ENCODE results near the gene STARD13. TPM values are rescaled to one million over a fixed set of nuclear protein-coding genes. Genes with fewer than 3 reads are reported as not detected.

The STARD13 gene
- total RNA-seq, 1 donor from 2014 or later = 61.0 TPM

DNA sequence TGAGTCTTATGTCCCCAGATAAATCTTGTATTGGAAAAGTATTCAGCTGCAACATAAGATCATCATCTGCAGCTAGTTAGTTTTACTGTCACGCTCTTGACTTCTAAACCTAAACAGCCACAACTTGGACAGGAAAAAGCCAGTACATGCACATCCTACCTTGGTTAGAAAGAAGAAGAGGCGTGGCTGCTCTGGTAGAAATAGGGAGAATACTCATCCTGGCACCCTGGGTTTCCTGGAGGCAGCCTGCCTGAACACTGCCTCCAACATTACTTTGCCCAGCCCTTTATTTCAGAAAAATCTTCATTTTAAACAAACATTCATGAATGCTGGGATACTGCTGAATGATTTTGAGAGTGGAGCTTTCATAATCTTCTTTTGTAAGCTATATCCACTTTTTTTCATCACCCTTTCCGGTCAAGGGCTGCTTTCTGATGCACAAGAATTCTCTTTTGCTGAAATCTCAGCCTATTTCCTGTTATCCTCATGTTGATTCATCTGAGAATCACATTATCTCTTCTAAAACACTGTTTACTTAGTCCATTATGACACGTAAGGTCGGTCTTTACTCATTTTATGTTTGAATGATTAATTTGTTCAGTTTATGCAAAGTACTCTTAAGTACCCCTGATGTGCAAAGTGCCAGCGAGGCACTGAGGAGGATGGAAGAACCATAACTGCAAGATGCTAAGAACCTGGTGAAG is 55.2 kb downstream of the STARD13 start:
- intact Hi-C loops (cut with DNase I) = no loop called here
- Histone ChIP-seq H3K36me3 (no peaks in the 10 kb centered on the region), H3K27me3 (ENCODE audit: low read depth) (no peaks in the 10 kb centered on the region), H3K27ac (peak overlapping the region; percentile 49), H3K4me1 (peaks cover 67% of the 10 kb centered on the region), H3K4me3 (no peak overlapping the region), H3K9me3 (peaks cover 5% of the 10 kb centered on the region)
- DNase-seq (no peak), ATAC-seq (no peak)
- TF ChIP-seq, protein P1, sequence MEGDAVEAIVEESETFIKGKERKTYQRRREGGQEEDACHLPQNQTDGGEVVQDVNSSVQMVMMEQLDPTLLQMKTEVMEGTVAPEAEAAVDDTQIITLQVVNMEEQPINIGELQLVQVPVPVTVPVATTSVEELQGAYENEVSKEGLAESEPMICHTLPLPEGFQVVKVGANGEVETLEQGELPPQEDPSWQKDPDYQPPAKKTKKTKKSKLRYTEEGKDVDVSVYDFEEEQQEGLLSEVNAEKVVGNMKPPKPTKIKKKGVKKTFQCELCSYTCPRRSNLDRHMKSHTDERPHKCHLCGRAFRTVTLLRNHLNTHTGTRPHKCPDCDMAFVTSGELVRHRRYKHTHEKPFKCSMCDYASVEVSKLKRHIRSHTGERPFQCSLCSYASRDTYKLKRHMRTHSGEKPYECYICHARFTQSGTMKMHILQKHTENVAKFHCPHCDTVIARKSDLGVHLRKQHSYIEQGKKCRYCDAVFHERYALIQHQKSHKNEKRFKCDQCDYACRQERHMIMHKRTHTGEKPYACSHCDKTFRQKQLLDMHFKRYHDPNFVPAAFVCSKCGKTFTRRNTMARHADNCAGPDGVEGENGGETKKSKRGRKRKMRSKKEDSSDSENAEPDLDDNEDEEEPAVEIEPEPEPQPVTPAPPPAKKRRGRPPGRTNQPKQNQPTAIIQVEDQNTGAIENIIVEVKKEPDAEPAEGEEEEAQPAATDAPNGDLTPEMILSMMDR (IDR thresholded peaks at IDR 0.05) = no peak

DNA sequence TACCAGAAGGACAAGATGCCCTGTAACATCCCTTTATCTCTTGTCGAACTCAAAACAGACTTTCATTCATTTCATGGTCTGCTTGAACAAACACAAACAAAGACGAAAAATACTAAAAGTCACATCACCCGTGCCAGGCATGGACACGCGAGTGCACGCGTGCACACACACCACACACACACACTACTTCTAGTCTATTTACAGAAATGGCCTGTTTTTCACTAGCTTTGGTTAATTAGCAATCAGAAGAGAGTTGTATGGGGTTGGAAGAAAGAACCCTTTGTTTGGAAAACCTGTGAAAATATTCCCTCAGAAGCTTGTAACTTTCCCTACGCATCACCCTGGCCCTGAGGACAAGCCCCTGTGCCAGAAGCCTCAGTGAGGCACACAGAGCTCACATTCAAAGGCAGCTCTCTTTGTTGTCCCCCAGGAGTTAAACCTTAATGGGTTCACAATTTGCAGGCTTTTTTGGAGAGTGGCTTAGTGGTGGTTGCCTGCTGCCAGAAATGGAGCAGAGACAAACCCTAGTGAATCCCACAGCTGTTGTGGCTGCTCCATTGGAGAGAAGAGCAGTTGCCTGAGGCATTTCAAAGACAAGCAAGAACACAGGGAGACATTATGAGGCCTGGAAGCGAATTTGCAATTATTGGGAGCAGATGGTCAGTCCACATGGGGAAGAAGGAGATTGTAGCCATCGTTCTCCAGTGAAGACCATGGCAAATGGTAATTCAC is 55.9 kb downstream of the STARD13 start:
- Histone ChIP-seq H3K4me1 (peaks cover 59% of the 10 kb centered on the region), H3K9me3 (peaks cover 5% of the 10 kb centered on the region), H3K4me3 (no peak overlapping the region), H3K36me3 (no peaks in the 10 kb centered on the region), H3K27ac (peak overlapping the region; percentile 49), H3K27me3 (ENCODE audit: low read depth) (no peaks in the 10 kb centered on the region)
- TF ChIP-seq, protein P1 (IDR thresholded peaks at IDR 0.05) = no peak
- DNase-seq = no peak
- no peak for ATAC-seq
- intact Hi-C loops (cut with DNase I) = no loop called here

DNA sequence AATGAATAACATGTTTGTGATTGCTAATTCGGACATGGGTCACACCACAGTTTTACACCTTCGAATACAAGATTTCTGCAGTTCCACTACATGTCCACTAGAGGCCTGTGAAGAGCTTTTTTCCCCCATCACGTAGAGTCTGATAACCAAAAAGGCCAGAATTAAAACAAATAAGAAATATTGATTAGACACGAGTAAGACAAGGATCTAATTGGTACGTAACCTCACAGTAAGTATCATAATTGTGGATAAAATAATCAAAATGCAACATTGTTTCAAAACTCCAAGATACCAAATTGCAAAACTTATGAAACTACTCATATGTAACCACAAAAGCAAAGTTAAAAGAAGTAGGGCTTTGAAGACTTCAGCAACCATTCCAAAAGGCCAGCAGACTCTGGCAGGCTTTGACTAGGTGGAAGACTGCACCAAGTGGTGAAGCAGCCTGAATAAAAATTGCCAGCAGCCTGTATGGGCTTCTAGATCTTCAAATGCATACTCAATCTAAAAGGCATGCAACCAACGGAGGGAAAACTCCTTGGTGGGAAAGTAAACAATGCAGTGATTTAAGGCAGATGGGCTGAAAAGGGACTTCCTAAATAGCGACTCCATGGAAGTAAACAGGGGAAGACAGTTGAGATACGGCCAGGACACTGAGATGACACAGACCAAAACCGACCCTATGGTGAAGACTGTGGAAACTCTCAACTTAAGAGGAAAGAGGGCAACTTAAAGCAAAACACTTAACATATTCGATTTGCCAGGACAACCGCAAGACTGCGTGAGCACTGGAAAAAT is 56.7 kb downstream of the STARD13 start:
- H3K27ac ChIP-seq = peak overlapping the region; percentile 49

DNA sequence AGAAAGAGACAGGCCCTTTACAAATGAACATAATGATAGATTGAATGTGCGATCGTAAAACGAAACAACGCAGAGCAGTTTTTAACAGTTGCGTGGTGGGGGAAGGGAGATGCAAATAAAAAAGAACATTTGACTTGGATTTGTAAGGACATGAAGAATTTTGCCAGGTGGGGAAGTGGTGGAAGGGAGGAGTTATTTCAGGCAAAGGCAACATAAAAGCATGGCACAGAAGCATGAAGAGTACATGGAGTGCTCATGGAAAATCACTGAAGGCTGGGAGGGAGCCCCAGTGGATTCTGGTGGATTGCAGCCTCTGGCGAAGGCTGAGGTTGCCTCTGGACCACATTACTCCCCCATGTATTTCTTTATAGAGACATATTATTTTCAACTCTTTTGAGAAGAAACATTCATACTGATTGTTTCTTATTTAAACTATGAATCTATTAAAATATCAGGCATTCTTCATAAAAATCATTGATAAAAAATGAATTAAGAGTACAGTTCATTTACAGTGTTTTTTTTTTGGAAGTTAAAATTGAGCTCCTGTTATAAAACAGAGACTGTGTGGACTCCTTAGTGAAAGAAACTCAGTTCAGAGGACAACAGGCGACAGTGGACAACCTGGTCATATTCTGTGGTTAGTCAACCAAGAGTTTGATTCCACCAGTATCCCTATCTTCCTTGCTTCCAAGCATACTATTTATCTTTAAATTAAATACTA is 57.5 kb downstream of the STARD13 start:
- DNase-seq (no peak), ATAC-seq (peak in 1 of 2 donors; percentile 11)
- no peaks in the 10 kb centered on the region for H3K36me3 ChIP-seq
- peaks cover 47% of the 10 kb centered on the region for H3K4me1 ChIP-seq
- intact Hi-C loops (cut with DNase I) = no loop called here
- peaks cover 8% of the 10 kb centered on the region for H3K9me3 ChIP-seq
- no peak overlapping the region for H3K27ac ChIP-seq
- H3K27me3 ChIP-seq (ENCODE audit: low read depth) = no peaks in the 10 kb centered on the region
- TF ChIP-seq, protein P1 (IDR thresholded peaks at IDR 0.05) = no peak
- no peak overlapping the region for H3K4me3 ChIP-seq

More for the DNA sequence above, 56.7 kb downstream of the STARD13 start:
- Histone ChIP-seq H3K4me3 (no peak overlapping the region), H3K27me3 (ENCODE audit: low read depth) (no peaks in the 10 kb centered on the region), H3K9me3 (peaks cover 8% of the 10 kb centered on the region), H3K36me3 (no peaks in the 10 kb centered on the region), H3K4me1 (peaks cover 52% of the 10 kb centered on the region)
- TF ChIP-seq, protein P1 (IDR thresholded peaks at IDR 0.05) = peak; percentile 85
- intact Hi-C loops (cut with DNase I) = no loop called here
- ATAC-seq (peak; percentile 70 to 85), DNase-seq (no peak)

DNA sequence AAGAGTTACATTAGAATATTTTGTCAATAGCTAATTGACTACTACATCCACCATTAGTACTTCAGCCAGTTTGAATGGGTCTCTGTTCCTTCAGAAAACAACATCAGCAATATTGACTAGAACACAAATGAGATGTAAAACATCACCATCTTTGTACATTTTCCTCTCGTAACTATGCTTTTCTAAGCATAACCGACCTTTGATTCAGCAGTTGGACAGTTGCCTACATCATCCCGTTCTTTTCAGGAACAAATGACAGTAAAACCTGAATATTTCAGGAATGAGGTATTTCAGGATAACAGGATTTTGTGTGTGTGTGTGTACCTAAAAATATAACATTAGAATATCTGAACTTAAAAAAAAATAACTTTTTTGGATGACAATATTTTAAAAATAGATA is 60.9 kb downstream of the STARD13 start:
- H3K27ac ChIP-seq = no peak overlapping the region
- H3K4me1 ChIP-seq = peaks cover 32% of the 10 kb centered on the region
- H3K27me3 ChIP-seq (ENCODE audit: low read depth) = no peaks in the 10 kb centered on the region
- no peak overlapping the region for H3K4me3 ChIP-seq
- TF ChIP-seq, protein P1 (IDR thresholded peaks at IDR 0.05) = no peak
- intact Hi-C loops (cut with DNase I) = no loop called here
- no peaks in the 10 kb centered on the region for H3K36me3 ChIP-seq
- H3K9me3 ChIP-seq = peaks cover 4% of the 10 kb centered on the region
- DNase-seq (no peak), ATAC-seq (no peak)

Data from lower lobe of right lung (tissue), 2 donors.